ENCODE measurements around the gene NCKAP5L. TPM values are rescaled to one million over a fixed set of nuclear protein-coding genes. Genes with fewer than 3 reads are reported as not detected.
A peak's percentile ranks its signal among the peaks of the same experiment; 100 is the strongest.

The NCKAP5L gene
- total RNA-seq, 1 donor from 2014 or later, result 33.4 TPM

DNA sequence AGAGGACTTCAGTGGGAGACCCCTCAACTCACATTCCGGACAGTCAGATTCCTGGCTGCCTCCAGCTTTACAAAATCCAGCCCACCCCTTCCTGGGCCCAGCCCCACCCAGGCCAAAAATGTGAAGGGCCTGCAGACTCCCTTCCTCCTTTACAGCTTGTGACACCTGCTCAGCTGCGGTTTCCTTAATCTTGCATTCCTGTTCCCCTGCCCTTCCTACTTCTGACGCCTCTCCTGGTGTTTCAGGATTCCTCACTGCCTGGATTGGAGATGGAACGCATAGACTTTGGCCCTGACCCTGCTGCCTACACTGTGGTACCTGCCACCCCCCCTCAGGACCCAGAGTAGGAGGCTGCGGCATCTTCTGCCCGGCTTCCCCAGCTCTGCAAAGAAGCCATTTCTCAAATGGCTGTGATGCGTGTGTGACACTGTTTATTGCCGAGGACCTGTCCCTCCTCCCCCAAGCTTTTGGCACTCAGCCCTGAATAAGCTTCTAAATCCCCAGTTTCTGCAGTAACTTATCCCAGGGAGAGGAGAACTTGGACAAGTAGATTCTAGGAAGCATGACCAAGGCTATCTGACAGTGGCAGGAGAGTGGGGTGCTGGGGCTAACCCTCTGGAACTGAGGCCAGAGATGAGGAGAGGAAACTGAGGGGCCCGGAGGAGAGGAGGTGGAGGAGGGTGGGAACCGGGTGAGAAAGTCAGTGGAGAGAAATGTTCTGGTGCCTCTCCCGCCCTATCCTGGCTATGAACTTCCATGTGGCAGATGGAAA, 39.5 kb upstream of the NCKAP5L start:
- Histone ChIP-seq H3K9me3 (no peaks in the 10 kb centered on the region), H3K27ac (no peak overlapping the region), H3K4me1 (peaks cover 0 to 9% of the 10 kb centered on the region in 2 donors), H3K27me3 (no peaks in the 10 kb centered on the region), H3K4me3 (no peak overlapping the region), H3K36me3 (no peaks in the 10 kb centered on the region)
- intact Hi-C loops (cut with DNase I), result loop anchor here (1.0 to 5.0 kb wide), 5 partner anchors 40 to 190 kb away; partner anchors contain the start of gene ASIC1
- peak in 1 of 2 donors; percentile 55 for DNase-seq (ENCODE audit: low spot score in 2 of 2)
- TF ChIP-seq, protein P1, sequence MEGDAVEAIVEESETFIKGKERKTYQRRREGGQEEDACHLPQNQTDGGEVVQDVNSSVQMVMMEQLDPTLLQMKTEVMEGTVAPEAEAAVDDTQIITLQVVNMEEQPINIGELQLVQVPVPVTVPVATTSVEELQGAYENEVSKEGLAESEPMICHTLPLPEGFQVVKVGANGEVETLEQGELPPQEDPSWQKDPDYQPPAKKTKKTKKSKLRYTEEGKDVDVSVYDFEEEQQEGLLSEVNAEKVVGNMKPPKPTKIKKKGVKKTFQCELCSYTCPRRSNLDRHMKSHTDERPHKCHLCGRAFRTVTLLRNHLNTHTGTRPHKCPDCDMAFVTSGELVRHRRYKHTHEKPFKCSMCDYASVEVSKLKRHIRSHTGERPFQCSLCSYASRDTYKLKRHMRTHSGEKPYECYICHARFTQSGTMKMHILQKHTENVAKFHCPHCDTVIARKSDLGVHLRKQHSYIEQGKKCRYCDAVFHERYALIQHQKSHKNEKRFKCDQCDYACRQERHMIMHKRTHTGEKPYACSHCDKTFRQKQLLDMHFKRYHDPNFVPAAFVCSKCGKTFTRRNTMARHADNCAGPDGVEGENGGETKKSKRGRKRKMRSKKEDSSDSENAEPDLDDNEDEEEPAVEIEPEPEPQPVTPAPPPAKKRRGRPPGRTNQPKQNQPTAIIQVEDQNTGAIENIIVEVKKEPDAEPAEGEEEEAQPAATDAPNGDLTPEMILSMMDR (IDR thresholded peaks at IDR 0.05), result no peak

- intact Hi-C loops (cut with DNase I), result loop anchor here (1.0 to 5.0 kb wide), 4 partner anchors 80 to 190 kb away; partner anchors contain the start of gene ASIC1
- Histone ChIP-seq H3K4me1 (peaks cover 0 to 9% of the 10 kb centered on the region in 2 donors), H3K36me3 (no peaks in the 10 kb centered on the region), H3K27me3 (no peaks in the 10 kb centered on the region), H3K27ac (no peak overlapping the region), H3K4me3 (no peak overlapping the region), H3K9me3 (no peaks in the 10 kb centered on the region)
- TF ChIP-seq, protein P1 (IDR thresholded peaks at IDR 0.05), result peak; percentile 86 to 99 (median 96)
- peak; percentile 16 to 78 for DNase-seq (ENCODE audit: low spot score in 2 of 2)
These were observed 38.8 kb upstream of the NCKAP5L start for GRCh38 chr12:49866859-49867569.

GRCh38 chr12:49865782-49866135, 37.5 kb upstream of the NCKAP5L start:
- intact Hi-C loops (cut with DNase I), result loop anchor here (2.0 to 5.0 kb wide), 3 partner anchors 82 to 192 kb away; partner anchors contain the start of gene ASIC1
- Histone ChIP-seq H3K4me3 (no peak overlapping the region), H3K9me3 (no peaks in the 10 kb centered on the region), H3K27me3 (no peaks in the 10 kb centered on the region), H3K36me3 (no peaks in the 10 kb centered on the region), H3K4me1 (peaks cover 0 to 9% of the 10 kb centered on the region in 2 donors), H3K27ac (no peak overlapping the region)
- TF ChIP-seq, protein P1 (IDR thresholded peaks at IDR 0.05), result no peak
- peak in 1 of 2 donors; percentile 58 for DNase-seq (ENCODE audit: low spot score in 2 of 2)

- intact Hi-C loops (cut with DNase I), result loop anchor here (5.0 kb wide), 2 partner anchors 82 to 192 kb away; partner anchors contain the start of gene ASIC1
- DNase-seq (ENCODE audit: low spot score in 2 of 2), result peak in 1 of 2 donors; percentile 44
- Histone ChIP-seq H3K4me3 (no peak overlapping the region), H3K9me3 (no peaks in the 10 kb centered on the region), H3K4me1 (peaks cover 0 to 9% of the 10 kb centered on the region in 2 donors), H3K27ac (no peak overlapping the region), H3K36me3 (no peaks in the 10 kb centered on the region), H3K27me3 (no peaks in the 10 kb centered on the region)
- TF ChIP-seq, protein P1 (IDR thresholded peaks at IDR 0.05), result no peak
These were observed 37.0 kb upstream of the NCKAP5L start for GRCh38 chr12:49865109-49865781.

- Histone ChIP-seq H3K36me3 (no peaks in the 10 kb centered on the region), H3K4me3 (no peak overlapping the region), H3K27ac (no peak overlapping the region), H3K27me3 (no peaks in the 10 kb centered on the region), H3K4me1 (peaks cover 0 to 9% of the 10 kb centered on the region in 2 donors), H3K9me3 (no peaks in the 10 kb centered on the region)
- TF ChIP-seq, protein P1 (IDR thresholded peaks at IDR 0.05), result no peak
- intact Hi-C loops (cut with DNase I), result loop anchor here (5.0 kb wide), 2 partner anchors 83 to 193 kb away; partner anchors contain the start of gene ASIC1
- DNase-seq (ENCODE audit: low spot score in 2 of 2), result no peak
These were observed 36.5 kb upstream of the NCKAP5L start for GRCh38 chr12:49864798-49865090.
